CD4-positive, alpha-beta T cell treated with Interleukin-4 for 1 hour (primary cell): ENCODE measurements around the gene CATSPERD.

Experiments used
- DNase-seq, 2 donors: peaks; one replicate each; pipeline ENCODE4 v3.0.0-alpha.2; 2020 to 2022

Gene CATSPERD

GRCh38 chr19:5719961-5720790, at the start of gene CATSPERD, which contains the start of gene LONP1:
TSS of gene CATSPERD (plus strand) at chr19:5720637. CDS start at chr19:5720738, 101 bp downstream.
TSS of gene LONP1 (minus strand) at chr19:5720146. CDS start at chr19:5720132, 14 bp downstream.
- DNase-seq: peak; percentile 98 to 99

- no peak for DNase-seq
Measured at GRCh38 chr19:5671600-5671999, 48.8 kb upstream of the CATSPERD start.

- no peak for DNase-seq
Measured at GRCh38 chr19:5672708-5673459, 47.6 kb upstream of the CATSPERD start.

GRCh38 chr19:5673752-5674151, 46.7 kb upstream of the CATSPERD start:
- no peak for DNase-seq

- DNase-seq: no peak
Measured at GRCh38 chr19:5674714-5675113, 45.7 kb upstream of the CATSPERD start.

GRCh38 chr19:5676105-5676771, 44.2 kb upstream of the CATSPERD start:
- DNase-seq: no peak

GRCh38 chr19:5676772-5677105, 43.7 kb upstream of the CATSPERD start:
- no peak for DNase-seq

GRCh38 chr19:5677136-5677535, 43.3 kb upstream of the CATSPERD start:
- no peak for DNase-seq

- no peak for DNase-seq
Measured at GRCh38 chr19:5677580-5677979, 42.9 kb upstream of the CATSPERD start.

GRCh38 chr19:5678071-5678718, 42.2 kb upstream of the CATSPERD start:
- DNase-seq: no peak

- DNase-seq: no peak
Measured at GRCh38 chr19:5679289-5680083, 41.0 kb upstream of the CATSPERD start.

GRCh38 chr19:5680084-5680436, 40.4 kb upstream of the CATSPERD start:
- DNase-seq: no peak

GRCh38 chr19:5680437-5681368, 39.7 kb upstream of the CATSPERD start, which contains the start of the genes HSD11B1L and MICOS13:
TSS of gene HSD11B1L (plus strand) at chr19:5681027. CDS start at chr19:5684833, 3,806 bp downstream.
TSS of gene MICOS13 (minus strand) at chr19:5680516. CDS start at chr19:5680486, 30 bp downstream.
- DNase-seq: peak; percentile 99

GRCh38 chr19:5681391-5682106, 38.9 kb upstream of the CATSPERD start:
- DNase-seq: no peak

- DNase-seq: no peak
Measured at GRCh38 chr19:5682107-5682482, 38.3 kb upstream of the CATSPERD start.

- no peak for DNase-seq
Measured at GRCh38 chr19:5683177-5683886, 37.1 kb upstream of the CATSPERD start.

GRCh38 chr19:5684694-5685430, 35.6 kb upstream of the CATSPERD start:
- DNase-seq: no peak

GRCh38 chr19:5686326-5686646, 34.2 kb upstream of the CATSPERD start:
- no peak for DNase-seq
